Right lung (tissue), 5 donors: ENCODE measurements around the gene OGG1. TPM values are rescaled to one million over a fixed set of nuclear protein-coding genes. Genes with fewer than 3 reads are reported as not detected.

Source experiments
- DNase-seq, 2 donors: peaks; one replicate each; pipeline ENCODE4 v3.0.0-alpha.2; 2013
- polyA plus RNA-seq, 5 donors: library from polyadenylated mRNA; unstranded; fragments of 120-200 nt; gene quantifications; one replicate each; pipeline versions ENCODE4 v1.2.1 to v1.2.3, GENCODE V29; 2013; ENCODE audit warnings: inconsistent platforms in 1 of 5, low replicate concordance in 1 of 5; ENCODE audit not compliant: insufficient read length in 5 of 5, insufficient read depth in 1 of 5

OGG1 gene
- polyA plus RNA-seq, 5 donors = 65.6 to 75.5 (median 68.7) TPM

DNA sequence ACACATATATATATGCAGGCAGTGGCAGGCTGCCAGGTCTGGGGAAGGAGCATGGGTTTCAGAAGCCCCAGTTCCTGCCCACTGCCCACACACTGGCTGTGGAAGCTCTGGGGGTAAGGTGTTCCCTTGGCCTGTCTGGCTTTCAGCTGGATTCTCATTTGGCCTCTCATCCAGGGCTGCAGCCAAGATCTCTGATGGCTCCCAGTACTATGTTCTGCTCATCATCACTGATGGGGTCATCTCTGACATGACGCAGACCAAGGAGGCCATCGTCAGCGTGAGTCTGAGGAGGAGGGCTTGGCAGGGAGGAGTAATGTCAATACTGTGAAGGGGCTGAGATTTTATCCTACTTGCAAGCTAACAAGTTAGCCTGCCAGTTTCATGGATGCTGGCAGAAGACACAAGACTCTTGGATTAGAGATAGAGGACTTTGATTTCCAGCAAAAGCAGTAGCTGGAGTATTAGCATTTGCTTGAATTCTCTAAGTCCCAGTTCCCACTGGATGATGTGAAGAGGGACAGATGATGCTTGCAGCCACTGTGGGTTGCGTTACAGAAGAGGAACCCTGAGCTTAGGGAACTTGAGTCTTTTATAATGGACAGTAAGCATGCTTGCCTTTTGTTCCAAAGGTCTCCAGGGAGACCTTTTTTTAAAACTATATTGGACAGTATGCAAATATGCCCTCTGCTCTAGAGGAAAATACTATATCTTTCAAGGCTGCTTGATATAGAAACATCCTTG lies 23.8 kb upstream of the OGG1 start:
- DNase-seq = no peak

DNA sequence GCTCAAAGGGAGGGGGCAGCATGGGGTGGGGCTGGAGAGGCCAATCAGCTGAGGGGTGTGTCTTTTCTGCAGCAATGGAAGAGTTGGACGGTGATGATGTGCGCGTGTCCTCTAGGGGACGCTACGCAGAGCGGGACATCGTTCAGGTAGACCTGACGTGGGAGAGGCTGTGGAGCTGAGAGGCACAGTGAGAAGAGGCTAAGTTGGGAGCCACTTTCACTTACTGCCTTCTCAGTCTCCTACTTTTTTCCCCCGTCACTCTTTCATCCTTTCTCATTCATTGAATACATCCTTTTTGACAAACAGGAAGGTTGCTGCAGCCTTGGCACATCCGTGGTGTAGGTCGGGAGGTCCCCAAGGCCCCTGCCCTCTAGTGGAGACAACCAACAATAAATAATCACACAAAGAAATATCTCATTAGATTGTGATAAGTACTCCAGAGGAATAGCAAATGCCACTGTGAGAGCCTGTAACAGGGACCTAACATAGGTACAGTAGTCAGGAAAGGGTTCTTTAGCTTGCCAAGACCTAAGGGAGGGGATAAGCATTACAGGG lies 22.6 kb upstream of the OGG1 start:
- DNase-seq = no peak

DNA sequence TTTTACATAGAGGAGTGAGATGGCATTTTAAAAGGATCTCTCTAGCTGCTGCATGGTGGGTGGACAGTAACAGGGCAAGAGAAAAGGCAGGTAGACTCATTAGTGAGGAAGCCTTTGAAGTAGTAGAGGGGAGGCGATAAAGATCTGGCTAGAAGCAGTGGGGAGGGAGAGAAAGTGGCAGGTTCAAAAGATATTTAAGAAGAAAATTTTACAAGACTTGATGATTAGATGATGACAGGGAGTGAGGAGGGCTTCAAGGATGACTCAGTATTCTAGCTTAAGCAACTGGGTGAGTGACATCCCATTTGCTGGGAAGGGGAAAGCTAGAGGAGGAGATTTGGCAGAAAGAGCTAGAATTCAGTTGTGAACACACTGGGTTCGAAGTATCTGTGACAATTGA lies 22.0 kb upstream of the OGG1 start:
- DNase-seq = no peak

- DNase-seq = no peak
These were observed 20.3 kb upstream of the OGG1 start for GRCh38 chr3:9729419-9729818.

DNA sequence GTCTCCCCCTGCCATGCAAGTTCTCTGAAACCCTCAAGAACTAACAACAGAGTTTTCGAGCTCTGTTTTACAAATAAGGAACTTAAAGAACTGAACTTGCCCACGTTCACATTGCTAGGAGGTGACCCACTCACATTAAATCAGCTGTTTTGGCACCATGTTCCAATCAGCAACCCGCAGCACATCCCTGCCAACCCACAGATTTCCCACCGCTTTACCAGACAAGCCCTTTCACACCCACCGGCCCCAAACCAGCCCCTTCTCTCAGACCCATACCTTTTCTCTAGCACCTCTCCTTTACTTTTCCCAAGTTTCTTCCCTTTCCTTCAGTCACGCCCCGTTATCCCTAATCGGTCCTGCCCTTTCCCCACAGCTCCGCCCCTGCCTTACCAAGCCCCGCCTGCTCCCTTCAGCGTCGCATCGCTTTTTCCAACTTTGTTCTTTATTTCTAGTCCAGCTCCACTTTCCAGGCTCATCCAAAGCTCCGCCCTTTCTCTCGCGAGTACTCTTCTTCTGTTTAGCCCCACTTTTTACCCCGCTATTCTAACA lies 19.0 kb upstream of the OGG1 start:
- DNase-seq = no peak

- peak; percentile 99 to 100 for DNase-seq
These were observed 18.3 kb upstream of the OGG1 start, which contains the start of gene BRPF1 for GRCh38 chr3:9731206-9732079. Gene BRPF1 (plus strand): TSS chr3:9731735. CDS start chr3:9734141, 2,406 bp downstream.

- DNase-seq = no peak
These were observed 17.5 kb upstream of the OGG1 start for GRCh38 chr3:9732080-9732739.

DNA sequence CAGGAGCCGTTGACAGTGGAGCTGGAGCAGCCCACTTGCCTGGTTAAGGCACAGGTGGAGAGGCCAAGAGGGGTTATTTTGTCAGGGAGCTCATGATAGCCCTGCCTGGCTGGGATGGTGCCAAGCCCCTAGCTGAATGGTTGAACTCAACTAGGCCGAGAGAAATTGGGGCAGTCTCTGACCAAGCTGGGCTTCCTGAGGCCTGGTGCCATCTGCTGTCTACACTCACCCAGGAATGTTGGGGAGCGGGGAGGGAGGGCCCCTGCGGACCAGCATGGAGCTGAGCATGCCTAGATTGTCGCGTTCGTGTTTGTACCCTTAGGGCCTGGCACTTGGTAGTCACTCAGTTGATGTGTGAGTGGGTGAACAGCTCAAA lies 17.0 kb upstream of the OGG1 start:
- DNase-seq = no peak

GRCh38 chr3:9736831-9737230 lies 12.9 kb upstream of the OGG1 start:
- DNase-seq = no peak

DNA sequence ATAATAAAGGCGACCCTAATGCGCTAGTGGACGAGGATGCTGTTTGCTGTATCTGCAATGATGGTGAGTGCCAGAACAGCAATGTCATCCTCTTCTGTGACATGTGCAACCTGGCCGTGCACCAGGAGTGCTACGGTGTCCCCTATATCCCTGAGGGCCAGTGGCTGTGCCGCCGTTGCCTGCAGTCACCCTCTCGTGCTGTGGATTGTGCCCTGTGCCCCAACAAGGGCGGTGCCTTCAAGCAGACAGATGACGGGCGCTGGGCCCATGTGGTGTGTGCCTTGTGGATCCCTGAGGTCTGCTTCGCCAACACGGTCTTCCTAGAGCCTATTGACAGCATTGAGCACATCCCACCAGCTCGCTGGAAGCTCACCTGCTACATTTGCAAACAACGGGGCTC lies 10.6 kb upstream of the OGG1 start:
- no peak for DNase-seq

GRCh38 chr3:9742560-9742959 lies 7.2 kb upstream of the OGG1 start:
- no peak for DNase-seq

GRCh38 chr3:9743548-9743947 lies 6.2 kb upstream of the OGG1 start:
- DNase-seq = no peak

DNA sequence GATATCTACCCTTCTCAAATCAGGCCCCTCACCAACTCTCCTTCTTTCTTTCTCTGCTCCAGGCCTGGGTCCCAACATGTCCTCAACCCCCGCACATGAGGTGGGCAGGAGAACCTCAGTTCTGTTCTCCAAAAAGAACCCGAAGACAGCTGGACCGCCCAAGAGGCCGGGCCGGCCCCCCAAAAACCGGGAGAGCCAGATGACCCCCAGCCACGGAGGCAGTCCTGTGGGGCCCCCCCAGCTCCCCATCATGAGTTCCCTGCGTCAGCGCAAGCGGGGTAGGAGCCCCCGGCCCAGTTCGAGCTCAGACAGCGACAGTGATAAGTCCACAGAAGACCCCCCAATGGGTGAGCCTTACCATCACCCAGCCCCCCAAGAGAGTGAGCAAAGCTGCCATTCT lies 5.6 kb upstream of the OGG1 start:
- no peak for DNase-seq

- DNase-seq = no peak
These were observed 4.2 kb upstream of the OGG1 start for GRCh38 chr3:9745521-9745920.

DNA sequence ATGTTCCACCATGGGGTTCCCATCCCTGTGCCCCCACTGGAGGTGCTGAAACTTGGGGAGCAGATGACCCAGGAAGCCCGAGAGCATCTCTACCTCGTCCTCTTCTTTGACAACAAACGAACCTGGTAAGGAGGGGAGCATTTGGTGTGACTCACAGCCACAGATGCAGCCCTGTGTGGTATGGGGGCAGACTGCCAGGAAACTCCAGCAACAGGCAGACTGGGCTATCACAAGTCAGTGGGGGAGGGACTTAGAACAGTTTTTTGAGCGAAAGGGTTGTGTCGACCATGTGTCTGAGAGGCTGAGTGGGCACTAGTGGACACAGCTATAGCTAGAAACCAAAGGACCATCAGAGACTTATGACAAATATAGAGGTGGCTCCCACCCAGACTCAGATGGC lies 3.4 kb upstream of the OGG1 start:
- no peak for DNase-seq

DNA sequence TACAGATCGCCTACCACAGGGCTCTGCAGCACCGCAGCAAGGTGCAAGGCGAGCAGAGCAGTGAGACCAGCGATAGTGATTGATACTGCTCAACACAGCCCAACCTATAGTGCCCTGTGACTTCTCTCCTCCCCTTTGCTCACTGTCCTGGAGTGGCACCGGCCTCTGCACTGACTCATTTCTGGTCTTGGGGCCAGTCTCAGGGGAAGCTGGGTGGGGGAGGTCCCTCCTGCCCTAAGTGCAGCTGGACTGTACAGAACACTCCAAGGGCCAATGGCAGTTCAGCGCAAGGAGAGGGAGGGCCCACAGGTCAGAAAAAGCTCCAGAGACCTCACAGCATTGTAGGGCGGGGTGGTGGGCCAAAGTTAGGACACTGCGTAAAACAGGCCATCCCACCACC lies 2.5 kb upstream of the OGG1 start:
- DNase-seq = no peak

DNA sequence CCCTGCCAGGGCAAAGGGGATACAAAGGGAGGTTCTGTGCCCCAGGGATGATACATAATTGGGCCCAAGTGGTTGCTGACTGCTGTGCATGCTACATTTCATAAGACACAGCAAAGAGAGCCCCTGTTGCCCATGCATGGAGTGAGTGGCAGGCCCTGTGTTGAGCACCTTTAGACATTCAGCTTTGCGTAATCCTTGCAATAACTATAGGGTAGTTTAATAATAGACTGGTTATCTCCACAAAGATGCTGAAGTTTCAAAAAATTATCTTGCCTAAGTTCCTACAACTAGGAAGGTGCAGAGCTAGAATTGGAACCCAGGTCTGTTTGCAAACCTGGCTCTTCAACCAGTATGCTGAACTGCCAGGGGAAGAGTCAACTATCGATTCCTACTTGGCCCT lies 1.7 kb upstream of the OGG1 start:
- no peak for DNase-seq

GRCh38 chr3:9749296-9749644 lies 482 bp upstream of the OGG1 start:
- DNase-seq = no peak

DNA sequence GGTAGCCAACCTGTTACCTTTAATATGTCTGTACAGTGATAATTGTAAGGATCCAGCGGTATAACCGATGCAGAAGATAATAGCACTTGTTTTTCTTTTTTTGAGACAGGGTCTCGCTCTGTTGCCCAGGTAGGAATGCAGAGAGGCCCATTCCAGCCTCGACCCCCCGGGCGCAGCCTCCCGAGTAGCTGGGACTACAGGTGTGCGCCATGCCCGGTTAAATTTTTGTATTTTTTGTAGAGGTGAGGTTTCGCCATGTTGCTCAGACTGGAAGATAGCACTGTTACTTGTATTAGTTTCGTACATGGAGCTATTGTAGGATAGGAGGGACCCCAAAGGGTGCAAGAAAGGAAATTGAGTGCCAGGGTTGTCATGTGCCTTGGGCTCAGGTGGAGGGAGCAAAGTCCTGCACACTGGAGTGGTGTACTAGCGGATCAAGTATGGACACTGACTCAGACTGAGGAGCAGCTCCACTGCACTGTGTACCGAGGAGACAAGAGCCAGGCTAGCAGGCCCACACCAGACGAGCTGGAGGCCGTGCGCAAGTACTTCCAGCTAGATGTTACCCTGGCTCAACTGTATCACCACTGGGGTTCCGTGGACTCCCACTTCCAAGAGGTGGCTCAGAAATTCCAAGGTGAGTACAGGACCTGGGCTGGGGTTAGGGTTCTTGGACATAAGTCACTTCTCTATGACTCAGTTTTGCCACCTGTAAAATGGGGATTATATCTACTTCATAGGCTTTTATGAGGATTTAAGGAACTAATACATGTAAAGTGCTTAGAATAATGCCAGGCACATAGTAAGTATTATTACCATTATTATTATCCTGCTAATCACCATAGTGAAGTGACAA lies 1.0 kb downstream of the OGG1 start:
- no peak for DNase-seq

- DNase-seq = peak in 1 of 2 donors; percentile 30
These were observed 4.9 kb downstream of the OGG1 start for GRCh38 chr3:9754678-9755077.

DNA sequence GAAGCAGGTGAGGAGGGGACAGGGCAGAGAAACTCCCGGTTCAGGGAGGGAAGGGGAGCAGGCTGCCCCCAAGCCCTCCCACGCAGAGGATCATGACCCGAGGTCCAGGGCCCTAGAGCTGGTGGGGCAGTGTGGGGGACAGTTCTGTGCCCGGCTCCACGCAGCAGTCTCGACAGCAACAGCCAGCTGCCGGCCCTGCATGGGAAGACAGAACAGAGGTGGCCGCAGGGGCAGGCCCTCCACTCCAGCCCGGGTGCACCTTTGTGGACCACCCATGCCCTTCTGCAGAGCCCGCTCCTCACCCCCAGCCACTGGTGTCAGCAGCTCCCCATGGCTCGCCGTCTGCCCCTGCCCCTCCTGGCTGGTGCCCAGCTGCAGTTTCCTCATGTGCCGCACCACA lies 7.7 kb downstream of the OGG1 start:
- no peak for DNase-seq
